CD4-positive, alpha-beta T cell (primary cell): ENCODE measurements around the gene SLC30A2. TPM values are rescaled to one million over a fixed set of nuclear protein-coding genes. Genes with fewer than 3 reads are reported as not detected.

Experiments used
- ATAC-seq: fragments of 200-7000 bp; cut with Tn5 transposase; one replicate; pipeline ENCODE4 v1.10.0; 2022; ENCODE audit warnings: mild to moderate bottlenecking; ENCODE audit not compliant: poor library complexity
- CTCF ChIA-PET: fragments of 350-600 bp; sonication (Branson Sonifier 250); formaldehyde crosslinking; loops from one replicate; lab custom pipeline; 2021; ENCODE audit warnings: antibody characterized with exemption, inconsistent platforms; lab: Charles Lee
- POLR2A ChIA-PET: fragments of 350-600 bp; sonication (Branson Sonifier 250); formaldehyde crosslinking; loops from one replicate; lab custom pipeline; 2021; ENCODE audit warnings: antibody characterized with exemption, inconsistent platforms; lab: Charles Lee
- DNase-seq, 14 experiments: peaks; one replicate each; pipeline ENCODE4 v3.0.0-alpha.2; 2013 to 2020; ENCODE audit warnings: mixed read lengths in 2 of 14
- H3K27ac ChIP-seq, 2 donors: one replicate each; pipeline versions ENCODE4 v1.5.1 to v1.7.0; 2013; ENCODE audit warnings: low read length in 2 of 2, low read depth in 1 of 2, mild to moderate bottlenecking in 1 of 2
- H3K27me3 ChIP-seq, 2 experiments: 1 replicate in 1 of 2; 2 replicates in 1 of 2; pipeline versions ENCODE4 v1.6.1 to v1.7.0; 2013; ENCODE audit warnings: low read length in 2 of 2, control low read depth in 1 of 2, mild to moderate bottlenecking in 1 of 2, moderate library complexity in 1 of 2; ENCODE audit not compliant: insufficient read depth in 2 of 2, control insufficient read depth in 1 of 2
- H3K36me3 ChIP-seq: one replicate; pipeline ENCODE4 v1.6.1; 2013; ENCODE audit warnings: low read length, control low read depth; ENCODE audit not compliant: insufficient read depth
- H3K4me1 ChIP-seq: one replicate; pipeline ENCODE4 v1.6.1; 2013; ENCODE audit warnings: low read length, control low read depth; ENCODE audit not compliant: insufficient read depth
- H3K4me3 ChIP-seq: one replicate; pipeline ENCODE4 v1.5.1; 2013; ENCODE audit warnings: mild to moderate bottlenecking, low read length, moderate library complexity
- H3K9me3 ChIP-seq, 2 experiments: 1 replicate in 1 of 2; 2 replicates in 1 of 2; pipeline versions ENCODE4 v1.6.1 to v1.7.0; 2013; ENCODE audit warnings: low read length in 2 of 2, mild to moderate bottlenecking in 2 of 2, control low read depth in 1 of 2, moderate library complexity in 1 of 2; ENCODE audit not compliant: control insufficient read depth in 1 of 2, insufficient read depth in 1 of 2
- H3K27ac Mint-ChIP-seq: one replicate; pipeline ENCODE4 v1.8.0; 2020; ENCODE audit warnings: mixed read lengths
- H3K27me3 Mint-ChIP-seq: one replicate; pipeline ENCODE4 v1.8.0; 2021; ENCODE audit warnings: mixed read lengths
- H3K36me3 Mint-ChIP-seq: one replicate; pipeline ENCODE4 v1.8.0; 2021; ENCODE audit warnings: low read depth, mixed read lengths
- H3K4me1 Mint-ChIP-seq: one replicate; pipeline ENCODE4 v1.8.0; 2021; ENCODE audit warnings: low read depth, mixed read lengths
- H3K4me3 Mint-ChIP-seq: one replicate; pipeline ENCODE4 v1.8.0; 2020; ENCODE audit warnings: mild to moderate bottlenecking, mixed read lengths
- H3K9me3 Mint-ChIP-seq: one replicate; pipeline ENCODE4 v1.8.0; 2020; ENCODE audit warnings: mixed read lengths
- CTCF ChIP-seq: fragments of 200-600 bp; IDR thresholded peaks from one replicate; pipeline ENCODE4 v1.8.0; 2022; ENCODE audit warnings: antibody characterized with exemption, mild to moderate bottlenecking
- intact Hi-C, 2 experiments: fragments of 100-400 bp; cut with DNase I in 1 of 2; cut with micrococcal nuclease in 1 of 2; formaldehyde crosslinking; loops; one replicate each; pipeline versions ENCODE4 v1.15.1 to v1.9.0; 2023 to 2025; cut with DNase I, micrococcal nuclease
- total RNA-seq, 174 experiments: library from RNA in 2 of 174; stranded (reverse) in 2 of 174; gene quantifications; one replicate each; pipeline ENCODE4 v1.2.3 and lab custom pipeline; 2021 to 2026

Gene SLC30A2
- total RNA-seq, 2 experiments from 2014 or later: not detected

GRCh38 chr1:26084844-26085243, 38.9 kb upstream of the SLC30A2 start:
- H3K27ac ChIP-seq: no peak overlapping the region
- Mint-ChIP-seq H3K27me3 (peaks cover 24% of the 10 kb centered on the region), H3K4me3 (no peak overlapping the region), H3K27ac (no peak overlapping the region), H3K4me1 (no peaks in the 10 kb centered on the region), H3K9me3 (no peaks in the 10 kb centered on the region), H3K36me3 (no peaks in the 10 kb centered on the region)
- ChIA-PET CTCF (interaction anchor here (0.8 kb wide), 1 partner anchor 61 kb away, joined by 3 read pairs; no protein-coding TSS in a partner anchor), POLR2A (no interaction called here)
- no peak for ATAC-seq
- intact Hi-C loops: loop anchor here in 1 of 2 experiments (10.0 kb wide), 1 partner anchor 170 kb away; no protein-coding TSS in a partner anchor
- no peaks in the 10 kb centered on the region for H3K36me3 ChIP-seq
- no peak overlapping the region for H3K4me3 ChIP-seq
- no peak for TF ChIP-seq CTCF
- no peak for DNase-seq
- peaks cover 0 to 3% of the 10 kb centered on the region in 2 experiments for H3K9me3 ChIP-seq
- H3K4me1 ChIP-seq: no peaks in the 10 kb centered on the region
- H3K27me3 ChIP-seq: peaks cover 2 to 10% of the 10 kb centered on the region in 2 experiments

GRCh38 chr1:26084091-26084561, 38.2 kb upstream of the SLC30A2 start:
- ChIA-PET CTCF (interaction anchor here (0.5 kb wide), 1 partner anchor 72 kb away, joined by 4 read pairs; no protein-coding TSS in a partner anchor), POLR2A (no interaction called here)
- H3K36me3 Mint-ChIP-seq: no peaks in the 10 kb centered on the region
- H3K9me3 ChIP-seq: peaks cover 0 to 3% of the 10 kb centered on the region in 2 experiments
- DNase-seq (no peak), ATAC-seq (no peak)
- H3K36me3 ChIP-seq: no peaks in the 10 kb centered on the region
- no peak overlapping the region for H3K4me3 ChIP-seq
- no peak overlapping the region for H3K4me3 Mint-ChIP-seq
- intact Hi-C loops: loop anchor here in 1 of 2 experiments (10.0 kb wide), 1 partner anchor 171 kb away; no protein-coding TSS in a partner anchor
- H3K27ac Mint-ChIP-seq: no peak overlapping the region
- peaks cover 2 to 10% of the 10 kb centered on the region in 2 experiments for H3K27me3 ChIP-seq
- H3K27me3 Mint-ChIP-seq: peaks cover 23% of the 10 kb centered on the region
- no peak overlapping the region for H3K27ac ChIP-seq
- TF ChIP-seq CTCF: no peak
- H3K9me3 Mint-ChIP-seq: no peaks in the 10 kb centered on the region
- no peaks in the 10 kb centered on the region for H3K4me1 Mint-ChIP-seq
- H3K4me1 ChIP-seq: no peaks in the 10 kb centered on the region

GRCh38 chr1:26083208-26083607, 37.3 kb upstream of the SLC30A2 start:
- Mint-ChIP-seq H3K4me1 (no peaks in the 10 kb centered on the region), H3K36me3 (no peaks in the 10 kb centered on the region), H3K4me3 (no peak overlapping the region), H3K9me3 (no peaks in the 10 kb centered on the region), H3K27me3 (peaks cover 24% of the 10 kb centered on the region), H3K27ac (no peak overlapping the region)
- ATAC-seq (no peak), DNase-seq (no peak)
- ChIA-PET CTCF (no interaction called here), POLR2A (no interaction called here)
- Histone ChIP-seq H3K27ac (no peak overlapping the region), H3K36me3 (no peaks in the 10 kb centered on the region), H3K4me1 (no peaks in the 10 kb centered on the region), H3K4me3 (no peak overlapping the region), H3K9me3 (peaks cover 0 to 3% of the 10 kb centered on the region in 2 experiments), H3K27me3 (peaks cover 0 to 15% of the 10 kb centered on the region in 2 experiments)
- TF ChIP-seq CTCF: no peak
- intact Hi-C loops: loop anchor here in 1 of 2 experiments (10.0 kb wide), 1 partner anchor 172 kb away; no protein-coding TSS in a partner anchor
